H9 (cell line): Measurements from ENCODE around the gene ITIH4. TPM values are rescaled to one million over a fixed set of nuclear protein-coding genes. Genes with fewer than 3 reads are reported as not detected.

Experiments
- DNase-seq: peaks from one replicate; pipeline ENCODE4 v3.0.0-alpha.2; 2017
- H2AFZ ChIP-seq: one replicate; pipeline ENCODE4 v1.6.1; 2013; ENCODE audit warnings: mild to moderate bottlenecking, low read length, control low read depth, moderate library complexity
- H2AK5ac ChIP-seq: 2 replicates; pipeline ENCODE4 v1.6.1; 2013; ENCODE audit warnings: low read length, control low read depth, mixed read lengths; ENCODE audit not compliant: insufficient read length
- H2BK120ac ChIP-seq: one replicate; pipeline ENCODE4 v1.6.1; 2013; ENCODE audit warnings: low read depth, mild to moderate bottlenecking, low read length, control low read depth, inconsistent platforms; ENCODE audit not compliant: poor library complexity, severe bottlenecking
- H2BK12ac ChIP-seq: 2 replicates; pipeline ENCODE4 v1.6.1; 2013; ENCODE audit warnings: low read length, control low read depth, mixed read lengths, low read depth; ENCODE audit not compliant: insufficient read length
- H2BK15ac ChIP-seq: 2 replicates; pipeline ENCODE4 v1.6.1; 2013; ENCODE audit warnings: low read depth, low read length, control low read depth
- H2BK20ac ChIP-seq: one replicate; pipeline ENCODE4 v1.6.1; 2013; ENCODE audit warnings: low read depth, mild to moderate bottlenecking, low read length, control low read depth, inconsistent platforms; ENCODE audit not compliant: poor library complexity, severe bottlenecking
- H2BK5ac ChIP-seq: 2 replicates; pipeline ENCODE4 v1.6.1; 2013; ENCODE audit warnings: low read length, control low read depth, mixed read lengths; ENCODE audit not compliant: insufficient read length
- H3K14ac ChIP-seq: 2 replicates; pipeline ENCODE4 v1.6.1; 2013; ENCODE audit warnings: low read length, control low read depth; ENCODE audit not compliant: insufficient read depth
- H3K18ac ChIP-seq: 2 replicates; pipeline ENCODE4 v1.6.1; 2013; ENCODE audit warnings: low read depth, mild to moderate bottlenecking, mixed read lengths, low read length, control low read depth; ENCODE audit not compliant: insufficient read length
- H3K23ac ChIP-seq: 2 replicates; pipeline ENCODE4 v1.6.1; 2013; ENCODE audit warnings: low read length, control low read depth, mixed read lengths, low read depth; ENCODE audit not compliant: insufficient read length
- H3K23me2 ChIP-seq: 2 replicates; pipeline ENCODE4 v1.6.1; 2013; ENCODE audit warnings: low read depth, mild to moderate bottlenecking, mixed read lengths, low read length, control low read depth; ENCODE audit not compliant: insufficient read length, poor library complexity, severe bottlenecking
- H3K27ac ChIP-seq: 2 replicates; pipeline ENCODE4 v1.5.1; 2013; ENCODE audit warnings: low read length, control low read depth, mixed read lengths, low read depth; ENCODE audit not compliant: insufficient read length
- H3K27me3 ChIP-seq: 2 replicates; pipeline ENCODE4 v1.6.1; 2013; ENCODE audit warnings: low read length, control low read depth, inconsistent platforms; ENCODE audit not compliant: insufficient read depth
- H3K4ac ChIP-seq: 2 replicates; pipeline ENCODE4 v1.6.1; 2013; ENCODE audit warnings: low read depth, mild to moderate bottlenecking, control low read depth, inconsistent platforms, low read length, moderate library complexity
- H3K4me1 ChIP-seq: 2 replicates; pipeline ENCODE4 v1.6.1; 2013; ENCODE audit warnings: low read length, control low read depth, inconsistent platforms; ENCODE audit not compliant: insufficient read depth
- H3K4me2 ChIP-seq: 2 replicates; pipeline ENCODE4 v1.6.1; 2013; ENCODE audit warnings: low read length, control low read depth, mixed read lengths; ENCODE audit not compliant: insufficient read length, insufficient read depth
- H3K56ac ChIP-seq: 2 replicates; pipeline ENCODE4 v1.6.1; 2013; ENCODE audit warnings: low read depth, mild to moderate bottlenecking, mixed read lengths, low read length, control low read depth; ENCODE audit not compliant: insufficient read length
- H3K79me1 ChIP-seq: 2 replicates; pipeline ENCODE4 v1.6.1; 2013; ENCODE audit warnings: low read depth, mild to moderate bottlenecking, moderate library complexity, low read length, control low read depth, inconsistent platforms; ENCODE audit not compliant: insufficient read depth, poor library complexity, severe bottlenecking
- H3K79me2 ChIP-seq: 2 replicates; pipeline ENCODE4 v1.6.1; 2013; ENCODE audit warnings: low read length, control low read depth, inconsistent platforms; ENCODE audit not compliant: insufficient read depth
- H3K9ac ChIP-seq: 2 replicates; pipeline ENCODE4 v1.6.1; 2013; ENCODE audit warnings: low read length, control low read depth, mixed read lengths; ENCODE audit not compliant: insufficient read length; ENCODE audit errors: extremely low read depth
- H3K9me3 ChIP-seq: one replicate; pipeline ENCODE4 v1.6.1; 2013; ENCODE audit warnings: low read depth, low read length, inconsistent platforms; ENCODE audit not compliant: control insufficient read depth
- H3T11ph ChIP-seq: one replicate; pipeline ENCODE4 v1.6.1; 2013; ENCODE audit warnings: mild to moderate bottlenecking, low read length, control low read depth, inconsistent platforms
- H4K20me1 ChIP-seq: one replicate; pipeline ENCODE4 v1.6.1; 2013; ENCODE audit not compliant: control insufficient read depth, insufficient read length, insufficient read depth
- H4K5ac ChIP-seq: 2 replicates; pipeline ENCODE4 v1.6.1; 2013; ENCODE audit warnings: low read depth, mild to moderate bottlenecking, mixed read lengths, low read length, control low read depth; ENCODE audit not compliant: insufficient read length
- H4K8ac ChIP-seq: replicated peaks from 2 replicates; pipeline ENCODE4 v1.6.1; 2013; ENCODE audit warnings: low read length, control low read depth, mixed read lengths, low read depth; ENCODE audit not compliant: insufficient read length
- H4K91ac ChIP-seq: 2 replicates; pipeline ENCODE4 v1.6.1; 2013; ENCODE audit warnings: low read depth, mild to moderate bottlenecking, moderate library complexity, mixed read lengths, low read length, control low read depth; ENCODE audit not compliant: insufficient read length
- H3K27ac Mint-ChIP-seq, 3 experiments: 2 replicates in 2 of 3; 3 replicates in 1 of 3; pipeline ENCODE4 v1.8.0; 2020 to 2021; ENCODE audit warnings: mixed read lengths in 3 of 3, mild to moderate bottlenecking in 1 of 3, moderate library complexity in 1 of 3
- H3K27me3 Mint-ChIP-seq: 2 replicates; pipeline ENCODE4 v1.8.0; 2021; ENCODE audit warnings: low read depth, mild to moderate bottlenecking, moderate library complexity, mixed read lengths
- H3K36me3 Mint-ChIP-seq, 3 experiments: 2 replicates in 2 of 3; 3 replicates in 1 of 3; pipeline ENCODE4 v1.8.0; 2020 to 2021; ENCODE audit warnings: low read depth in 3 of 3, mixed read lengths in 3 of 3; ENCODE audit not compliant: insufficient read depth in 1 of 3
- H3K4me1 Mint-ChIP-seq, 2 experiments: 2 replicates each; pipeline ENCODE4 v1.8.0; 2020; ENCODE audit warnings: mixed read lengths in 2 of 2
- H3K4me3 Mint-ChIP-seq, 2 experiments: 2 replicates in 1 of 2; 3 replicates in 1 of 2; pipeline ENCODE4 v1.8.0; 2020 to 2021; ENCODE audit warnings: mild to moderate bottlenecking in 2 of 2, mixed read lengths in 2 of 2, moderate library complexity in 1 of 2
- H3K9me3 Mint-ChIP-seq, 2 experiments: 2 replicates in 1 of 2; 3 replicates in 1 of 2; pipeline ENCODE4 v1.8.0; 2020; ENCODE audit warnings: mild to moderate bottlenecking in 2 of 2, mixed read lengths in 2 of 2, moderate library complexity in 1 of 2
- CTCF ChIP-seq: fragments of 200-600 bp; sonication (generic); conservative IDR thresholded peaks from 3 replicates; pipeline ENCODE4 v1.8.0; 2021; ENCODE audit warnings: antibody characterized with exemption, mild to moderate bottlenecking
- WGBS: extraction: QIAGEN DNeasy Blood & Tissue Kit; methylation state at CpG from one replicate; pipeline ENCODE4 v1.1.7; 2013; ENCODE audit warnings: missing lambda C conversion rate, low lambda C conversion rate, mixed read lengths; ENCODE audit not compliant: insufficient read length; ENCODE audit errors: extremely low coverage; 5-methylcytosine and 5-hydroxymethylcytosine counted together
- total RNA-seq: library from RNA; stranded (reverse); gene quantifications from 2 replicates; pipeline ENCODE4 v1.2.1, GENCODE V29; 2021

ITIH4 gene
- total RNA-seq, 1 experiment from 2014 or later: 3.0 TPM

- H3K23me2 ChIP-seq: no peaks in the 10 kb centered on the region
- WGBS: no CpG with 5 or more reads among the region's 5 CpGs
- no peak overlapping the region for H2BK12ac ChIP-seq
- no peak overlapping the region for H3K4me3 Mint-ChIP-seq
- H3K79me2 ChIP-seq: no peaks in the 10 kb centered on the region
- H3K23ac ChIP-seq: no peak overlapping the region
- H2BK5ac ChIP-seq: no peak overlapping the region
- no peak overlapping the region for H3K18ac ChIP-seq
- no peak overlapping the region for H3K56ac ChIP-seq
- H3K27ac ChIP-seq: no peak overlapping the region
- no peaks in the 10 kb centered on the region; a peak in 1 of 7 replicates for H3K36me3 Mint-ChIP-seq
- no peaks in the 10 kb centered on the region for H3K9me3 ChIP-seq
- peak overlapping the region in 1 of 3 experiments; percentile 55; a peak in 1 of 7 replicates for H3K27ac Mint-ChIP-seq
- H3K9me3 Mint-ChIP-seq: no peaks in the 10 kb centered on the region
- no peak overlapping the region for H4K5ac ChIP-seq
- no peak for TF ChIP-seq CTCF
- no peak overlapping the region for H3T11ph ChIP-seq
- no peak overlapping the region for H4K91ac ChIP-seq
- peaks cover 5% of the 10 kb centered on the region for H3K27me3 Mint-ChIP-seq
- H3K4me1 ChIP-seq: peaks cover 3% of the 10 kb centered on the region
- no peak overlapping the region for H2BK20ac ChIP-seq
- no peaks in the 10 kb centered on the region for H3K27me3 ChIP-seq
- no peak overlapping the region for H2AK5ac ChIP-seq
- no peak for DNase-seq
- no peak overlapping the region for H4K8ac ChIP-seq
- no peak overlapping the region for H3K9ac ChIP-seq
- no peaks in the 10 kb centered on the region for H4K20me1 ChIP-seq
- no peak overlapping the region for H3K14ac ChIP-seq
- no peak overlapping the region for H3K4ac ChIP-seq
- peaks cover 12 to 13% of the 10 kb centered on the region in 2 experiments for H3K4me1 Mint-ChIP-seq
- H3K4me2 ChIP-seq: no peak overlapping the region
- H2AFZ ChIP-seq: no peak overlapping the region
- H3K79me1 ChIP-seq: no peaks in the 10 kb centered on the region
- no peak overlapping the region for H2BK120ac ChIP-seq
- H2BK15ac ChIP-seq: no peak overlapping the region
Observed at GRCh38 chr3:52784931-52785590, 45.4 kb downstream of the ITIH4 start.
